ENCODE data around the gene DHX38. TPM values are rescaled to one million over a fixed set of nuclear protein-coding genes. Genes with fewer than 3 reads are reported as not detected.
"Not testable (repeated sequence)": the region's sequence is repeated elsewhere in the genome, so short reads cannot be mapped to it uniquely, and the experiment has no call there.

Gene DHX38
- total RNA-seq, 1 experiment from 2014 or later: 27.4 TPM

GRCh38 chr16:72068930-72069329, 24.7 kb upstream of the DHX38 start:
- Histone ChIP-seq H3K9me3 (replicated peaks) (no peaks in the 10 kb centered on the region), H3K4me1 (no peaks in the 10 kb centered on the region), H3K27me3 (no peaks in the 10 kb centered on the region), H3K27ac (no peak overlapping the region), H3K4me3 (no peak overlapping the region), H3K36me3 (no peaks in the 10 kb centered on the region)
- DNase-seq: no peak

- DNase-seq: no peak
- Histone ChIP-seq H3K36me3 (no peaks in the 10 kb centered on the region), H3K4me3 (no peak overlapping the region), H3K27me3 (no peaks in the 10 kb centered on the region), H3K4me1 (no peaks in the 10 kb centered on the region), H3K9me3 (replicated peaks) (no peaks in the 10 kb centered on the region), H3K27ac (no peak overlapping the region)
Measured at GRCh38 chr16:72072514-72073342, 20.9 kb upstream of the DHX38 start.

GRCh38 chr16:72073560-72074230, 20.0 kb upstream of the DHX38 start:
- H3K36me3 ChIP-seq: no peaks in the 10 kb centered on the region
- H3K9me3 ChIP-seq (replicated peaks): no peaks in the 10 kb centered on the region
- no peaks in the 10 kb centered on the region for H3K4me1 ChIP-seq
- DNase-seq: no peak
- H3K4me3 ChIP-seq: no peak overlapping the region
- H3K27ac ChIP-seq: no peak overlapping the region
- no peaks in the 10 kb centered on the region for H3K27me3 ChIP-seq

- H3K9me3 ChIP-seq (replicated peaks); H3K4me3 ChIP-seq; DNase-seq; H3K36me3 ChIP-seq; H3K27me3 ChIP-seq; H3K27ac ChIP-seq; H3K4me1 ChIP-seq: not testable (repeated sequence)
Measured at GRCh38 chr16:72075067-72075466, 18.6 kb upstream of the DHX38 start.

GRCh38 chr16:72076991-72077706, 16.5 kb upstream of the DHX38 start:
- H3K36me3 ChIP-seq; H3K4me3 ChIP-seq; H3K9me3 ChIP-seq (replicated peaks); H3K27me3 ChIP-seq; DNase-seq; H3K27ac ChIP-seq; H3K4me1 ChIP-seq: not testable (repeated sequence)

GRCh38 chr16:72083778-72084404, 9.8 kb upstream of the DHX38 start:
- Histone ChIP-seq H3K27ac (no peak overlapping the region), H3K4me1 (no peaks in the 10 kb centered on the region), H3K4me3 (no peak overlapping the region), H3K9me3 (replicated peaks) (no peaks in the 10 kb centered on the region), H3K27me3 (no peaks in the 10 kb centered on the region), H3K36me3 (peaks cover 16% of the 10 kb centered on the region)
- DNase-seq: no peak

- Histone ChIP-seq H3K27me3 (no peaks in the 10 kb centered on the region), H3K27ac (no peak overlapping the region), H3K4me1 (no peaks in the 10 kb centered on the region), H3K36me3 (peaks cover 16% of the 10 kb centered on the region), H3K4me3 (no peak overlapping the region), H3K9me3 (replicated peaks) (no peaks in the 10 kb centered on the region)
- no peak for DNase-seq
Measured at GRCh38 chr16:72084445-72084844, 9.2 kb upstream of the DHX38 start.

- Histone ChIP-seq H3K9me3 (replicated peaks) (no peaks in the 10 kb centered on the region), H3K27ac (no peak overlapping the region), H3K4me3 (no peak overlapping the region), H3K27me3 (no peaks in the 10 kb centered on the region), H3K4me1 (no peaks in the 10 kb centered on the region), H3K36me3 (peaks cover 16% of the 10 kb centered on the region)
- DNase-seq: no peak
Measured at GRCh38 chr16:72085002-72085401, 8.6 kb upstream of the DHX38 start.

- no peak for DNase-seq
- Histone ChIP-seq H3K4me1 (0 out of 2 replicates have a peak, but pooled peaks cover 3% of the 10 kb centered on the region), H3K9me3 (replicated peaks) (no peaks in the 10 kb centered on the region), H3K4me3 (no peak overlapping the region), H3K27me3 (no peaks in the 10 kb centered on the region), H3K36me3 (peaks cover 9% of the 10 kb centered on the region; the same call in 1 of the 2 replicates), H3K27ac (no peak overlapping the region)
Measured at GRCh38 chr16:72091217-72091616, 2.4 kb upstream of the DHX38 start.

GRCh38 chr16:72092832-72093447, 707 bp upstream of the DHX38 start:
- Histone ChIP-seq H3K36me3 (peaks cover 14% of the 10 kb centered on the region; the same call in 1 of the 2 replicates), H3K27ac (no peak overlapping the region; the same call in 1 of the 2 replicates)

GRCh38 chr16:72094266-72094610, 591 bp downstream of the DHX38 start:
- Histone ChIP-seq H3K27me3 (no peaks in the 10 kb centered on the region), H3K36me3 (peaks cover 12% of the 10 kb centered on the region), H3K27ac (peak overlapping the region; percentile 77), H3K4me1 (0 out of 2 replicates have a peak, but pooled peaks cover 3% of the 10 kb centered on the region), H3K4me3 (peak overlapping the region; percentile 90), H3K9me3 (replicated peaks) (no peaks in the 10 kb centered on the region)
- peak in 1 of 2 experiments; percentile 11 for DNase-seq

More at GRCh38 chr16:72092832-72093447, 707 bp upstream of the DHX38 start:
- no peaks in the 10 kb centered on the region for H3K27me3 ChIP-seq
- H3K9me3 ChIP-seq (replicated peaks): no peaks in the 10 kb centered on the region
- DNase-seq: peak; percentile 30 to 51
- H3K4me3 ChIP-seq: peak overlapping the region; percentile 90
- 0 out of 2 replicates have a peak, but pooled peaks cover 3% of the 10 kb centered on the region for H3K4me1 ChIP-seq

GRCh38 chr16:72098936-72099335, 5.3 kb downstream of the DHX38 start:
- Histone ChIP-seq H3K4me1 (0 out of 2 replicates have a peak, but pooled peaks cover 3% of the 10 kb centered on the region), H3K27me3 (no peaks in the 10 kb centered on the region), H3K27ac (no peak overlapping the region), H3K4me3 (no peak overlapping the region), H3K36me3 (peaks cover 29% of the 10 kb centered on the region), H3K9me3 (replicated peaks) (no peaks in the 10 kb centered on the region)
- DNase-seq: no peak

- DNase-seq: peak; percentile 29 to 66
- Histone ChIP-seq H3K4me3 (no peak overlapping the region), H3K36me3 (peaks cover 29% of the 10 kb centered on the region)
Measured at GRCh38 chr16:72099377-72099818, 5.8 kb downstream of the DHX38 start.

GRCh38 chr16:72101195-72101594, 7.5 kb downstream of the DHX38 start:
- Histone ChIP-seq H3K36me3 (peaks cover 29% of the 10 kb centered on the region), H3K4me1 (no peaks in the 10 kb centered on the region), H3K27ac (no peak overlapping the region), H3K27me3 (no peaks in the 10 kb centered on the region), H3K4me3 (no peak overlapping the region), H3K9me3 (replicated peaks) (no peaks in the 10 kb centered on the region)
- DNase-seq: no peak

More at GRCh38 chr16:72099377-72099818, 5.8 kb downstream of the DHX38 start:
- no peaks in the 10 kb centered on the region for H3K27me3 ChIP-seq
- H3K4me1 ChIP-seq: 0 out of 2 replicates have a peak, but pooled peaks cover 3% of the 10 kb centered on the region
- no peaks in the 10 kb centered on the region for H3K9me3 ChIP-seq (replicated peaks)
- H3K27ac ChIP-seq: no peak overlapping the region
